Right renal cortex interstitium (tissue), 3 donors: Measurements from ENCODE around the gene SRPK3. TPM values are rescaled to one million over a fixed set of nuclear protein-coding genes. Genes with fewer than 3 reads are reported as not detected.
"Not testable (repeated sequence)": the region's sequence is repeated elsewhere in the genome, so short reads cannot be mapped to it uniquely, and the experiment has no call there.

Source experiments
- DNase-seq, 3 donors: peaks; one replicate each; pipeline ENCODE4 v3.0.0-alpha.2; 2013; ENCODE audit warnings: low read depth in 3 of 3, low spot score in 2 of 3
- polyA plus RNA-seq, 3 donors: library from polyadenylated mRNA; unstranded; fragments of 120-200 nt; gene quantifications; one replicate each; pipeline ENCODE4 v1.2.1, GENCODE V29; 2013; ENCODE audit not compliant: insufficient read length in 3 of 3

SRPK3 gene
- polyA plus RNA-seq, 3 donors: 0.55 to 0.78 (median 0.72) TPM

GRCh38 chrX:153744210-153745066 lies 36.4 kb upstream of the SRPK3 start:
- no peak for DNase-seq

GRCh38 chrX:153745067-153745433 lies 35.8 kb upstream of the SRPK3 start:
- DNase-seq: not testable (repeated sequence)

- no peak for DNase-seq
Observed at GRCh38 chrX:153746359-153746758, 34.5 kb upstream of the SRPK3 start.

GRCh38 chrX:153746991-153747390 lies 33.9 kb upstream of the SRPK3 start:
- DNase-seq: not testable (repeated sequence)

GRCh38 chrX:153749017-153749416 lies 31.8 kb upstream of the SRPK3 start:
- not testable (repeated sequence) for DNase-seq

- DNase-seq: no peak
Observed at GRCh38 chrX:153750127-153750774, 30.6 kb upstream of the SRPK3 start.

GRCh38 chrX:153755136-153755535 lies 25.7 kb upstream of the SRPK3 start:
- no peak for DNase-seq

- no peak for DNase-seq
Observed at GRCh38 chrX:153761863-153762262, 19.0 kb upstream of the SRPK3 start.

GRCh38 chrX:153762626-153763173 lies 18.1 kb upstream of the SRPK3 start:
- no peak for DNase-seq

- DNase-seq: no peak
Observed at GRCh38 chrX:153763298-153763932, 17.4 kb upstream of the SRPK3 start.

- no peak for DNase-seq
Observed at GRCh38 chrX:153763989-153764755, 16.7 kb upstream of the SRPK3 start, which contains the start of gene PLXNB3. Gene PLXNB3 (plus strand): TSS chrX:153764249. CDS start chrX:153765536, 1,287 bp downstream.

GRCh38 chrX:153764786-153765137 lies 16.1 kb upstream of the SRPK3 start:
- no peak for DNase-seq

- no peak for DNase-seq
Observed at GRCh38 chrX:153765138-153766079, 15.4 kb upstream of the SRPK3 start.

GRCh38 chrX:153766098-153766817 lies 14.6 kb upstream of the SRPK3 start:
- no peak for DNase-seq

- DNase-seq: no peak
Observed at GRCh38 chrX:153766871-153767673, 13.8 kb upstream of the SRPK3 start.

- DNase-seq: no peak
Observed at GRCh38 chrX:153767674-153768055, 13.2 kb upstream of the SRPK3 start.

- DNase-seq: no peak
Observed at GRCh38 chrX:153768311-153769157, 12.3 kb upstream of the SRPK3 start.
